Ammon's horn (tissue), 1 donor: ENCODE data around the gene COL11A2.

Experiments used
- DNase-seq: peaks from one replicate; pipeline ENCODE4 v3.0.0-alpha.2; 2016; ENCODE audit warnings: low spot score

COL11A2 gene

DNA sequence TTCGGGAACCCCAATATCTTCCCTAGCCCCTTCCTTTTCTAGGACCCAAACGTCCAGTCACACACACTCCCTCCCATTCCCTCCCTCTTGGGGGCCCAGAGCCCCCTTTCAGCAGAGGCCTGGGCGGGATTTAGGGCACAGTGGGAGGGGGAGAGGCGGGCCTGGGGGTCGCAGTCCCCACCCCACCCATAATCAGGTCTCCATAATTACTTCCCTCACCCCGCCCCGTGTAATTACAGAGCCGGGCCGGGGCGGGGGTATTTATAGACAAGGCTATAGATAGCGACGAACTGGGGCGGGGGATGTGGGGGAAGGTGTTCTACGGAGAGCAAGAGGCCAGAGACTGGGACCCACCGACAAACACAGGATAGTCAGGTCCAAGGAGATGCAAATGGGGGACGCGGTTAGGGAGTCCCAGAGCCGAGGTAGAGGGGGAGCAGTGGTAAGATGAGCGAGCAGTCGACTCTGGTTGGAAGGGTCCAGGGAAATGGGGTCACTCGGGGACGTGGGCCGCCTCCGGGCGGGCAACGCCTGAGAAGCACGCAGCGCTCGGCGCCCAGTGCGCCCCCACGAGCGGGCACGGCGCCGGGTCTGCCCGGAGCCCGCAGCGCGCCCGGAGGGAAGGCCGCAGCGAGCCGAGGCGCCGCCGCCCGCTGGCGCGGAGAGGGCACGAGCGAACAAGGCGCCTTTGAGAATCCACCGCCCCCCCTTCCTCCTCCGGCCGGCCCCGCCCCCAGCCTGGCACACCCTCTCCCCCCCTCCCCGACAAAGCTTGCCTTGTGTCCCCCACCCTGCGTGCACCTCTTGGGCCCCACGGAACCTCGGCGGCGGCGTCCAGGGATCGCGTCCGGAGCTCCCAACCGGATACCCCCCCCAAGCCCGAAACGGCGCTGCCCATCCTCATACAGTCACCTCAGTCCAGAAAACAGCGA, 670 bp upstream of the COL11A2 start:
- DNase-seq, result peak; percentile 83

DNA sequence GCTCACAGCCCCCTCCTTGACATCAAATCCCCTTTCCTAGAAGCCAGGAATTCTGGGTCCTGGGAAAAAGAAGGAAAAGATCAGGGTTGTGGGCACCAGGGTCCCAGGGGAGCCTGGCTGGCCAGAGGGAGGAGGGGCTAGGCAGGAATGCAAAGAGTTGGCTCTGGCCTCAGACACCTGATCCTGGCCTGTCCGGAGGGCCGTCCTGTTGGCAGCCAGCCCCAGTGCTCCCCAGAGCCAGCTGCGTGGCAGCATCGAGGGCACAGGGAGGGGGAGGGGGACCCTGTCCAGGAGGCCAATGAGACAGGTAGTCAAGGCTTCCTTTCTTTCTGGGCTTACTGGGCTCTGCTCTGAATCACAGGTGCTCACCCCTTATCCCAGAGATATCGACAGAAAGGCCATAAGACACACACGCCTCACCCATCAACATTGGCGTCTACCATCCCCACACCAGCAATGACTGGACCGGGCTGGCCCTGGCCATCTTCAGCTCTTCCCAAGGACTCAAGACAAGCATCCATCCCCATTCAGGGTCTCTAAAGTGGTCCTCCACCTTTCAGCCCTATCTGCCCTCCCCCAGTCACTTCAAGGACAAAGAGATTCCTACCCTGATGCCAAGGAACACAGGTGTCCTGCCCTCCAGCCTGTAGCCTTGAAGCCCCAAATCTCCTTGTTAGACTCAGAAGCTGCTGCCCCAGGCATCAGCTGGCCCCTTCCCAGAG, 723 bp downstream of the COL11A2 start:
- DNase-seq, result no peak

DNA sequence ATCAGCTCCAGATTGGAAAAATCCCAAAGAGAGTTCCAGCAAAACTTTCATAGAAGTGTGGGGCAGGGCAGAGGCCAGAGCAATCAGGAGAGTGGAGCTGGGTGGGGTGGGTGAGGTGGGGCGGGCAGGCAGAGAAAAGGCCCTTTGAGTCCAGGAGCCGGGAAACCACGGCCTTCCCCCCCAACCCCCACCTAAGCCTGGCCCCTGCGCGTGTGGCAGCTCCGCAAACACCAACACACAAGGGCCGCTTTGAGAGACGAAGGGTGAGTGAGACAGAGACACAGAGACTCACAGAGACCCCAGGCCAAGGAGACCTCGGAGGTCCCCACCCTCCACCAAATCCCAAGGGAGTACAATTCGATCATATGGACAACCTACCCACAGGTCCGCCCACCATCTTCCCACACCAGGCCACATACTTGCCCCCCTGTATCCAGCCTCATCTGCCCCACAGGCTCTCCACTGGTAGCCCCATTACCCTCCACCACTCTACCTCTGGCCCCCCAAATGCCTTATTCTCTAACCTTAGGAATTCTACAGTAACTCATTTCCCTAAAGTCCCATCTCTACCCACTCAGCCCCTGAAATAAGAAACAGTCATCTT, 1.7 kb downstream of the COL11A2 start:
- no peak for DNase-seq

DNA sequence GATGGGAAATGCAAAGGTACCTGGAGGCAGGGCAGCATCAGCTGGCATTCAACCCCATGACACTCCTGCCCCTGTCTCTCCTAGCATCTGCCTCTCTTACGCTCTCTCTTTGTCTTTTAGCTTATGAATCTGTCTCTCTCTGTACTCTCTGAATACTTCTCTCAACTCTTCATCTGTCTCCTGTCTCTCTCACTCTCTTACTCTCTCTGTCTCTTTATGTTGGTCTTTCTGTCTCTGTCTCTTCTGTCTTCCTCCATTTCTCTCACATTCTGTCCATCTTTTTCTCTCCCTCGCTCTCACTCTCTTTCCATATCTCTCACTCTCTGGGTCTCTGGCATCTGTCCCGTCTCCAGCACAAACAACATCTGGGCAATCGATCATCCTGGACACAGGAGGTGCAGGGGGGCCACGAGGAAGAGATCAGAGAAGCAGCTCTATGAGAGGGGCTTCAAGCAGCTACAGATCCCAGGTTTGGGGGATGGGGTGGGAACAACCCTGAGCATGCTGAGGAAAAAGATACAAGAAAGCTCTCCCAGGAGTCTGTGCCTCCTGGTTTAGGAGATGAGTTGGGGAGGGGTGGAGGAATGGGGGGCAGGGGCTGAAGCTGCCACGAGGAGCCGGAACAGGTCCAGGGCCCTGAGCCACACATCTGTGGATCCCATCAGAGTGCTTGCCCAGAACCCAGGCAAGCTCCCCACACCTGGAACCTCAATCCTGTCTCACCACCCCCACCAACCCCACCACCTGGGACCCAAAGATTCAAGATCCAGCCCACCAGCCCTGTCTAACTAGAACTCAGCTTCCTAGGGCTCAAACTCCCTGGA, 2.4 kb downstream of the COL11A2 start:
- DNase-seq, result no peak

DNA sequence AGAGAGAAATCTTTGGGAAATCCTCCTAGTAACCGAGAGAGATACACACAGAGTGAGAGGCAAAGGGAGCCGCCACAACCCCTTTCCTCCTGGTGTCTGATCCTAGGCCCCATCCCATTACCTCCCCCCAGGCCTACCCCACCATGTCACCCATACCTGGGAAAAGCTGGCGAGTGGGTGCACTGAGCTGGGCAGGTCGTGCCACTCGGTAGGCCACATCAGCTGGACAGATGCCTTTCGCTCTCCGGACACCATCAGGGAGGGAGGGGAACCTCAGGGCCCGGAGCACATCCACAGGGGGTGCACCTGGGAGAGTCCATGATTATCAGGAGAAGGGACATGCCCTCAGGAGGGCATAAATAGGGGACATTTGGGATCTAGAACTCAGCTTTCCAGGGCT, 3.1 kb downstream of the COL11A2 start:
- DNase-seq, result no peak

DNA sequence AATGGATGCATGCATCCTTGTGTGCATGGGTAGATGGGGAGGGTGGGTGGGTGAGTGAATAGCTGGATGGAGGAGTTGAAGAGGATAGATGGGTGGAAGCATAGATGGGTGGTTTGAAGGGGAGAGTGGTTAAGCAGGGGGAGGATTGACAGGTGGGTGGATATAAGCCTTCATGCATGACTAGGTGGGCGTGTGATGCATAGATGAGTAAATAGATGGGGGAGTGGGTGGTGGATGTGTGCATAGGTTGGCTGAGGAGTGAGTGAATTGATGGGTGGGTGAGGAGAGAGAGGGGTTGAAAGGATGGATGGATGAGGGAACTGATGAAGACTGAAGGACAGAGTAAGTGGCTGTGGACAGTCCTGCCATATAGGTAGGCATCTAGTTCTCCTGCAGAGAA, 4.5 kb downstream of the COL11A2 start:
- no peak for DNase-seq

DNA sequence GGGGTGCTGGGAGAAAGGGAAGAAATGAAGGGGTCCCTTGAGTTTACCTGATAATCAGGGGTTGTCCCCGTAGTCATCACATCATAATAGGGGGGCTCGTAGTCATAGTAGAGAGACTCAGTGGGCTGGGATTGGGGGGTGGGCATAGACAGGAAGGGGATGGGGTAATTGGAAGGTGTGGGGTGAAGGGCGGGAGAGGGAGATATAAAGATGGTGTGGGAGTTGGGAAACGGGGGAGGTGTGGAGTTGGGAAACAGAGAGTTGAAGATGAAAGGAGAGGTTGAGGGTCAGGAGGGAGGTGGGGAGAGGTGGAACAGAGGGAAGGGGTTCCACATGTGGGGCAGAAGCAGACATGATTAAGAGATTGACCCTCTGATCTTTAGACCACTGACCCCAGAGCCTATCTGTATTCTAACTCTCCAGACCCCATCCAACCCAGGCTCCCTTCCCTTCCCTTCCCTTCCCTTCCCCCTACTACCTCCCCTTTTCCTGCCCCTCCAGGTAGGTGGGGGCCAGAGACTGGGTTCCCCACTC, 6.5 kb downstream of the COL11A2 start:
- DNase-seq, result no peak

DNA sequence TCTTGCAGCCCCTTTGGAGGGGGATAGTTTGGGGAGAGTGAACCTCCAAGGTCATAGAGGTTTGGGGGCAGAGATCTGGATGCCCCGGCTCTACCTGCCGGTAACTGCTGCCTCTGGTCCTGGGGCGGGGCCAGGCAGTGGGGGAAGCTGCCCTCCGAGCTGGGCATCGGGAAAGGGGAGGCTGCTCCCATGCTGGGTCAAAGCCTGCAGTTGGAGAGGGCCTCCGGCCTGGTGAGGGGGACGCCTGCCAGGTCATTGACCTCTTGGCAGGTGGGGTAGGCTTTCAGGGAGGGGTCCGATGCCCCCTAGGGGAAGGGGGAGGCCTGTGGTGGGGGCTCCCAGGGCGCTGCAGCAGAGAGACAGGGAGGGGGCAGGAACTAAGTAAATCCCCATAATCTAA, 7.1 kb downstream of the COL11A2 start:
- no peak for DNase-seq

DNA sequence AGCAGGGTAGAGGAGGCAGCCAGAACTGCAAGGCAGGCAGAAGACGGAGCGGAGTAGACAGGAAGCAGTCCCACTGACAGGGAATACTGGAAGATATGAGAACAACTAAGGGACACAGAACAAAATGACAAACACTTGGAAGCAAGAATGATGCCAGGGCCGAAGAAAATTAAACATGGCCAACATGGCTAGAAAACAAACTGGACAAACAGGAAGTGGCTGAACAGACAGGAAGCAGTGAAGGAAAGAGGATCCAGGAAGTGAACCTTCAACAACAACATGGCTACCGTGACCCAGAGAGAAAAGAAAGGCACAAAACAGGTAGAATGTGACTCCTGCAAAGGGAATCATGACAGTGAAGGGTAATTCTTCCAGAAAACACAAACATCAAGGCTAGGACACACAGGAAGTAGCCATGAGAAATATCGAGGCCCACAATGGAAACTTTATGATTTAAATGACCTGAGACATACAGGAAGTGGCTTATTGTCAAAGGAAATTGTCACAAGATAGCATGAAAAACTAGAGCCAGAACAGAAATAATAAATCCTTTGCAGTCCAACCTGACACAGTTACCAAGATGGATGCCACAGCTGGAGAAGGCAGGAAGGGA, 9.1 kb downstream of the COL11A2 start:
- no peak for DNase-seq

DNA sequence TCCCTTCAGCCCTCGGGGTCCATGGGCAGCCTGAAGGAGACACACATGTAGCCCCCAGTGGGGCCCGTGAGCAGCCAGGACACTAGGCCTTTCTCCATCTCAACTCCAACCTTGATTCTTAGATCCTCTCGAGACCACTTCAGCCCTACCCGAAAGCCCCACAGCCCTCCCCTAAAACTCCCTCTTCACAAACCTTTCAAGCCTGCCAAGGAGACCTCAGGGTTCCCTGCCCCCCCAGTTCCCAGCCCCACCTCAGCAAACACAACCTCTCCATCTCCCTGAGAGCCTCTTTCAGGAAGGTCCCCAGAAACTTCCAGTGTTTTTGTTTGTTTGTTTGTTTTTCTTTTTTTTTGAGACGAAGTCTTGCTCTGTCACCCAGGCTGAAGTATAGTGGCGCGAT, 11.1 kb downstream of the COL11A2 start:
- no peak for DNase-seq

DNA sequence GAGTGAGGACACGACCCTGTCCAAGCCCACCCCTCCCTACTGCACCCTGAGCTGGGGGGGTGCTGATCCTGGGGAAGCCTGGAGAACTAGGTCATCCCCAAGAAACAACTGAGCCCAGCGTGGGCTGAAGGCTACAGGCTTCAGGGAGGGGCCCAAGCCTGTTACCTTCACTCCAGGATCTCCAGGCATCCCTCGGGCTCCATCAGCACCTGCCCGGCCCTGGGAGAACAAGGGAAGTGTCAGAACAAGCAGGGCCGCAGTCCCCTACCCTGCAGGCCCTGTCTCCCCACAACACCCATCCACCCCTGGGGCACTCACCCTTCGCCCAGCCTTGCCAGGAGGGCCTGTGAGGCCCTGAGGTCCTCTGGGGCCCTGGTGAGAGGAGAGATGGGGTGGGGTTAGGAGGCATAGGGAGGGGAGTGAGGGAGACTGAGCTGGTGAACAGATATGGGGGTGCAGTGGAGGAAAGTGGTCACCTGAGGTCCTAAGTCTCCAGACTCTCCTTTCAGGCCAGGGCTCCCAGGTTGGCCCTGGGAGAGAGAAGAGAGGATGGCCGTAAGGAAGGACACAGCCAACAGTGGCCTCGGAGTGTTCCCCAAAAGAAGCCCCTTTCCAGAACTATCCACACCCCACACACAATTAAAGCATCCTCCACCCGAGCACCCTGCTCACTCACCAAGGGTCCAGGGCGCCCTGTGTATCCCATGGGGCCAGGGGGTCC, 13.4 kb downstream of the COL11A2 start:
- no peak for DNase-seq

DNA sequence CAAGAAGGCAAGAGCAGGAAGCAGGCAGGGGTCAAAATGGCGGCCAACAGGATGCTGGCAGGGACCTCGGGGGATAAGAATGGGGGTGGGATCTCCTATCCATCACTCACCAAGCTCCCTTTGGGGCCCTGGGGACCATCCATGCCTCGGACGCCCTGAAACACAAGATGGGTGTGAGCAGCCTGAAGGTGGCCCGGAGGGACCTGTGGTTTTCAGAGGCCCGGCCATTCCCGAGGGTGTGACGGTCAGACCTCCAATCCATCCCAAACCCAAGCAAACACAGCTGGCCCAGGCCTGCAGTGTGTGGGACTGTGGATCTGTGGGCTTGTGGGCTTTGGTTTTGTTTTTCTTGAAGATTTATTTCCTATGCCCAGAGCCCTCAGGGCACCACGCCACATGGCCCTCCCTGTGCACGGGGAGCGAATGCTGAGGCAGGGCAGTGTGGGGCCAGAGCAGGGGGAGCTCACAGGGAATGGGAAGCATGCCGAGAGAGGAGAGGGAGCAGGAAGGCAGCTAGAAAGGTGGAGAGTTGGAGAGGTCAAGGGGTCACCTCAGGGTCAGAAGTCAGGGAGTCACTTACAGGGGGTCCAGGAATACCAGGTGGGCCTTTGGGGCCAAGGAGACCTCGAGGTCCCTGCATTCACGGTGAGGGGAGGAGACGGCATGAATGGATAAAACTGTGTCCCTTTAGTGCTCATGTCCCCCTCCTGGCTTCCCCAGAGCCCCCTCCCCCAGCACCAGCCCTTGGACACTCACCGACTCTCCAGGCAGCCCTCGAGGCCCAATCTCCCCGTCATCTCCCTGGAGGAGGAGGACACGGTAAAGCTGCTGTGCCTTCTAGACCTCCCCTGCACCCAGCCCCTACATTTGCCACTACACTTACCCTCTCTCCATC, 14.5 kb downstream of the COL11A2 start:
- DNase-seq, result no peak

DNA sequence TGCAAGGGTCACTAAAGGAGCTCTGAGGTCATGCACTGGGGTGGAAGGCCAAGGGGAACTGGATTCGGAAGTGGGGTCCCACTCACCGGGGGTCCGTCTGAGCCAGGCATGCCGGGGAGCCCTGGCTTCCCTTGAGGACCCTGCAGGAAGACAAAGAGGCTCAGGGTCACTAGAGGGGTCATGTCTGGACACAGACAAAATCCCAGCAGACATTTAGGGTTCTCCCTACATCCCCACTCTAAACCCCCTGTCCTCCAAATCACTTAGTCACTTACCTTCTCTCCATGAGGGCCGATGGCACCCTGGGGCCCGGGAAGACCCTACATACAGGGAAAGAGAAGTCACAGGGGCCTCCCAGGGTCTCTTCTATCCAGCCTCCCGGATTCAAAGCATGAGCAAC, 15.4 kb downstream of the COL11A2 start:
- DNase-seq, result no peak

DNA sequence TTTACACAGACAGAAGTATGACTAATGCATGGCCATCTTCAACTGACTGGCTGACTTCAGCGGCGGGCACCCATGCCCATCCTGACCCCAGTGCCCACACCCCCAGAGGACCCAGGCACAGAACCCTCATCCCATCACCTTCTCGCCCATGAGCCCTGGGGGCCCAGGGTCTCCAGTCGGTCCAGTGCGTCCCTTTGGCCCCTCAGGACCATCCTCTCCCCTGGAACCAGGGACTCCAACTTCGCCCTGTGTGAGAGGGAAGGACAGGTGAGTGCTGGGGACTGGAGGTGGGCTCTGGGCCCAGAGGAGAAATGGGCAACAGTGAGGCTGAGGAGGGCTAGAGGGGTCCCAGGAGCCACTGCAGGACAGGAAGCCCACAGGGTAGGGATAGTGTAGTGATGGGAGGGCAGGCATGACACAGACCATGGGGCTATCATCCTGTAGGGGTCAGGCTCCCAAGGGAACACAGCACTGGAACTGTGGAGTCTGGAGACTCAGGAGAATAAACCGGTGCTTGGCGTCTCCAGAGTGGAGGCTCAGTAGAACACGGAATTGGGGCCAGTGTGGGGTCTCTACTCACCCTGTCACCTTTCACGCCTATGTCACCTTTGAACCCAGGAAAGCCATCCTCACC, 16.7 kb downstream of the COL11A2 start:
- no peak for DNase-seq

DNA sequence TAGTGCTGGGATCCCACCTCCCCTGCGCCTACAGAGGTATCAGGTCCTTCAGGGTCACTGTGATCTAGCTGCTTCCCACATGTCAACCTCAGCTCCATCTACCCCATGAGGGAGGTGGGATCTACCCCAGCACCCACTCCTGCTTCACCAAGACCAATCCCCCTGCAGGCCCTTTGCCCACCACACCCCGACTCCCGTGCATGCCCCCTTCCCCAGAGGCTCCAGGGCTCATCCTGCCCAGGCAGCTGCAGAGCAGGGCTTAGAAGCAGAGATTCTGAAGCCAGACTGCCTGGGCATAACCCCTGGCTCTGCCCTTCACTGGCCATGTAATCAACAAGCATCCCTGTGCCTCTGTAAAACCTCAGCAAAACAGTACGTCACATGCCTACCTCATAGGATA, 17.5 kb downstream of the COL11A2 start:
- no peak for DNase-seq

DNA sequence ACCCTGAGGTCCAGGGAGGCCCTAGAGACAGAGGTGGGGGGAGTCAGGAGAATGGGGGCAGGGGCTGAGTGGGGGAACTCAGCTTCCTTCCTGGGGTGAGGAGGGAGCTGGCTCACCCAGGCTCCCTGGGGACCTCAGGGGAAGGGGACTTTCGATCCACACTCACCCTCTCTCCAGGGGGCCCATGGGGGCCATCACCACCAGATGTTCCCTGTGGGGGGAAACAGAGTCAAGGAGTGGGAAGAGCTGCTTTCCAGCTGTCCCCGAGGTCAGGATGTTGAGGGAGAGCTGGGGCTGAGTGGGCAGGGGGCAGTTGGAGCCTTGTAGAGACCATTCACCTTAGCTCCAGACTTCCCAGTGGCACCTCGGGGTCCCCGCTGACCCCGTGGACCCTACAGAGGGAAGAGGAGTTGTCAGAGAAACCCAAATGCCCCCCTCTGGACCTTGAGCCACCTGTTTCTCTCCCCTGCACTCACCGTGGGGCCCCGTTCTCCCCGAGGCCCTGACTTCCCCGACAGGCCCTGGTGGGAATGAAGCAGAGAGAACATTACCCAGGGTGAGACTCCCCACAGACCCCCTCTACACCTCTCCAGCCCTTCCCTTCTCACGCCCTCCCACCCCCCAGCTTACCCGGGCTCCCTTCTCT, 18.6 kb downstream of the COL11A2 start:
- no peak for DNase-seq

DNA sequence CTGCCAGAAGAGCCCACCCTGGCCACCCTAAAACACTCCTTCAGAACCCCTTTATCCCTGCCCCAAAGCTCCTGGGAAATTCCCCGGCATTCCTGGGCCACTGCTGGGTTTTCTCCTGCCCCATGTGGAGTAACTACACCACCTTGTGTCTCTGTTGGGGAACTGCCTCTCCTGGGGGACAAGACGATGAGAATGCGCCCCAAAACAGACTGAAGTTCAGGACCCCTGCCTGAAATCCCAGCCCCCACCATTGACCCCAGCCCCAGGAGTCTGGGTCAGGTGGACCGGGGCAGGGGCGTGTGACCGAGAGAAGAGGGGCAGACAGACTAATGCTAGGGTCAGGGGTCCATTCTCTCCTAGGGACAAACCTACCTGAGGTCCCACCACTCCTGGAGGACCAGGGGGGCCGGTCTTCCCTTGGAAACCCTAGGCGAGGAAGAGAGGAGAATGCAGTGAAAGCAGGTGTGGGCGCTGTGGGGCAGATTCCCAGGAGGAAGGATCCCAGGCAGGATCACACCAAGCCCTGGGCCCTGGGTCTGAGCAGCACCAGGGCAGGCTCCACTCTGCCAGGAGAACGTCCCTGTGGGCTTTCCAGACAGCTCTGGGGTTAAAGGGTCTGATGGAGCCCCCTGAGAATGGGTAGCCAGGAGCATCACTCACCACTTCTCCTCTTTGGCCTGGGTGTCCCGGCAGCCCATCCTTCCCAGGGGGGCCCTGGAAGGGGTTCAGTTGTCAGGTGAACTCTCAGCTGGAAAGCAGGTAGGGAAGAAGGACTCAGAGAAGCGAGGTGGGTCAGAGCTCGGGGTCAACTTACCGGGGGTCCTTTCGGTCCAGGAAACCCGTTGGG, 19.4 kb downstream of the COL11A2 start:
- no peak for DNase-seq
